Endothelial cell of umbilical vein (primary cell): Measurements from ENCODE around the gene OPCML. TPM values are rescaled to one million over a fixed set of nuclear protein-coding genes. Genes with fewer than 3 reads are reported as not detected.

Experiments used
- BruUV-seq: library from RNA; stranded (reverse); fragments of 400-500 nt; replicated peaks from 2 replicates; lab custom pipeline; 2021; lab: Mats Ljungman, UMichigan
- CTCF ChIA-PET: fragments of 300-600, 350-600 bp; sonication (Branson Sonifier 250); formaldehyde crosslinking; loops from one replicate; lab custom pipeline; 2021; ENCODE audit warnings: antibody characterized with exemption, inconsistent platforms; lab: Charles Lee
- POLR2A ChIA-PET: fragments of 300-600, 350-600 bp; sonication (Branson Sonifier 250); formaldehyde crosslinking; loops from one replicate; lab custom pipeline; 2021; ENCODE audit warnings: antibody characterized with exemption, inconsistent platforms; lab: Charles Lee
- DNase-seq: peaks from one replicate; pipeline ENCODE4 v3.0.0-alpha.2; 2011; ENCODE audit warnings: low read depth, low spot score
- FAIRE-seq: peaks from 2 replicates; lab custom pipeline; 2011; peaks lifted over from hg19 to GRCh38; lab: Jason Lieb, UNC
- H2AFZ ChIP-seq: 2 replicates; pipeline ENCODE4 v1.6.0; 2012; ENCODE audit warnings: low read depth, low read length, control low read depth, inconsistent platforms
- H3K27ac ChIP-seq: 2 replicates; pipeline ENCODE4 v1.5.1; 2011; ENCODE audit warnings: low read depth, mild to moderate bottlenecking, control low read depth, low read length, moderate library complexity; ENCODE audit not compliant: insufficient read depth
- H3K27me3 ChIP-seq, 2 experiments: 2 replicates each; pipeline versions ENCODE4 v1.6.0 to v1.6.1; 2011; ENCODE audit warnings: low read length in 2 of 2, mixed read lengths in 1 of 2; ENCODE audit not compliant: control insufficient read depth in 2 of 2, insufficient read depth in 2 of 2
- H3K36me3 ChIP-seq, 2 experiments: 2 replicates in 1 of 2; 3 replicates in 1 of 2; pipeline ENCODE4 v1.5.1; 2011; ENCODE audit warnings: low read length in 2 of 2, mild to moderate bottlenecking in 1 of 2, moderate library complexity in 1 of 2; ENCODE audit not compliant: control insufficient read depth in 2 of 2, insufficient read depth in 2 of 2; ENCODE audit errors: extremely low read depth in 1 of 2
- H3K4me1 ChIP-seq: 3 replicates; pipeline ENCODE4 v1.5.1; 2011; ENCODE audit warnings: mild to moderate bottlenecking, low read length; ENCODE audit not compliant: control insufficient read depth, insufficient read depth; ENCODE audit errors: extremely low read depth
- H3K4me2 ChIP-seq: 2 replicates; pipeline ENCODE4 v1.6.1; 2011; ENCODE audit warnings: low read length, control low read depth, mixed read lengths; ENCODE audit not compliant: insufficient read depth
- H3K4me3 ChIP-seq, 3 experiments: fragments of 200-600 bp in 1 of 3; sonication (generic), shearing (Covaris generic) in 1 of 3; replicated peaks in 1 of 3; 2 replicates each; pipeline ENCODE4 v1.5.1; 2011 to 2016; ENCODE audit warnings: control low read depth in 3 of 3, low read length in 3 of 3, mild to moderate bottlenecking in 2 of 3, inconsistent platforms in 1 of 3, low read depth in 1 of 3, moderate library complexity in 1 of 3; ENCODE audit not compliant: insufficient read depth in 1 of 3
- H3K79me2 ChIP-seq: 2 replicates; pipeline ENCODE4 v1.6.0; 2012; ENCODE audit warnings: low read length, inconsistent platforms; ENCODE audit not compliant: control insufficient read depth, insufficient read depth
- H3K9ac ChIP-seq: replicated peaks from 2 replicates; pipeline ENCODE3; 2011; ENCODE audit warnings: low read length, control low read depth; ENCODE audit not compliant: insufficient read depth; ENCODE audit errors: extremely low read depth
- H3K9me1 ChIP-seq: replicated peaks from 3 replicates; pipeline ENCODE4 v1.6.0; 2011; ENCODE audit warnings: mild to moderate bottlenecking, low read length; ENCODE audit not compliant: control insufficient read depth, insufficient read depth; ENCODE audit errors: extremely low read depth
- H3K9me3 ChIP-seq: replicated peaks from 2 replicates; pipeline ENCODE4 v1.5.1; 2012; ENCODE audit warnings: low read length, inconsistent platforms; ENCODE audit not compliant: control insufficient read depth, insufficient read depth
- H4K20me1 ChIP-seq: replicated peaks from 2 replicates; pipeline ENCODE3; 2011; ENCODE audit warnings: mild to moderate bottlenecking, low read length; ENCODE audit not compliant: control insufficient read depth, insufficient read depth; ENCODE audit errors: extremely low read depth
- EZH2 ChIP-seq: IDR thresholded peaks from 2 replicates; pipeline ENCODE4 v1.6.1; 2012; ENCODE audit warnings: borderline replicate concordance, low read depth, mild to moderate bottlenecking, moderate library complexity, low read length, inconsistent platforms; ENCODE audit not compliant: severe bottlenecking
- FOS ChIP-seq: IDR thresholded peaks from 2 replicates; pipeline ENCODE4 v1.6.1; 2011; ENCODE audit warnings: mild to moderate bottlenecking, low read length, moderate library complexity, borderline replicate concordance; ENCODE audit not compliant: insufficient read depth
- GATA2 ChIP-seq: IDR thresholded peaks from 2 replicates; pipeline ENCODE4 v1.7.0; 2011; ENCODE audit warnings: low read depth, mild to moderate bottlenecking, moderate library complexity, mixed read lengths, low read length; ENCODE audit not compliant: insufficient read length, insufficient read depth
- JUN ChIP-seq: IDR thresholded peaks from 2 replicates; pipeline ENCODE4 v1.6.1; 2011; ENCODE audit warnings: borderline replicate concordance, low read depth; ENCODE audit not compliant: insufficient read length, insufficient read depth
- MYC ChIP-seq: IDR thresholded peaks from one replicate; pipeline ENCODE4 v1.6.1; 2011; ENCODE audit warnings: mild to moderate bottlenecking, low read depth, low read length
- POLR2A ChIP-seq: IDR thresholded peaks from 2 replicates; pipeline ENCODE4 v1.6.1; 2012; ENCODE audit warnings: low read depth, mild to moderate bottlenecking, control low read depth, low read length
- POLR2AphosphoS5 ChIP-seq: IDR thresholded peaks from 2 replicates; pipeline ENCODE4 v1.6.1; 2012; ENCODE audit warnings: low read depth, mild to moderate bottlenecking, control low read depth, low read length, moderate library complexity; ENCODE audit not compliant: insufficient read depth
- dilution Hi-C: fragments of 300-500 bp; cut with MboI; formaldehyde crosslinking; loops from one replicate; pipeline ENCODE4 v1.15.0; 2019; ENCODE audit warnings: low sequenced_read_pairs; ENCODE audit not compliant: extremely low pct_ligation_motif_present
- intact Hi-C: fragments of 100-400 bp; cut with micrococcal nuclease; formaldehyde crosslinking; loops from one replicate; pipeline ENCODE4 v1.10.0; 2022
- polyA plus RNA-seq, 4 experiments: library from polyadenylated mRNA; depleted of rRNA in 3 of 4; stranded (reverse) in 3 of 4; unstranded in 1 of 4; fragments of >200 nt; gene quantifications; 2 replicates each; pipeline versions ENCODE4 v1.2.1 to v1.2.3, GENCODE V29; 2011 to 2012; ENCODE audit warnings: missing spikeins in 1 of 4
- total RNA-seq: library from RNA; stranded (reverse); gene quantifications from 2 replicates; pipeline ENCODE4 v1.2.3, GENCODE V29; 2021
- TF ChIP-seq, protein P1 (sequence below), 2 donors: IDR thresholded peaks; 1 replicate in 1 of 2; 2 replicates in 1 of 2; pipeline ENCODE4 v1.5.1; 2011; ENCODE audit warnings: low read length in 2 of 2, mild to moderate bottlenecking in 2 of 2, moderate library complexity in 2 of 2, control low read depth in 1 of 2, inconsistent platforms in 1 of 2, low read depth in 1 of 2; ENCODE audit not compliant: insufficient read depth in 1 of 2; ENCODE audit errors: extremely low read depth in 1 of 2
- TF ChIP-seq, protein P2 (sequence below): IDR thresholded peaks from 2 replicates; pipeline ENCODE4 v1.6.1; 2011; ENCODE audit not compliant: insufficient read depth, insufficient read length

The OPCML gene
- total and polyA plus RNA-seq, 2 donors (not counting 3 experiments of a cell fraction or from before 2014, with no cell fraction given), result not detected

DNA sequence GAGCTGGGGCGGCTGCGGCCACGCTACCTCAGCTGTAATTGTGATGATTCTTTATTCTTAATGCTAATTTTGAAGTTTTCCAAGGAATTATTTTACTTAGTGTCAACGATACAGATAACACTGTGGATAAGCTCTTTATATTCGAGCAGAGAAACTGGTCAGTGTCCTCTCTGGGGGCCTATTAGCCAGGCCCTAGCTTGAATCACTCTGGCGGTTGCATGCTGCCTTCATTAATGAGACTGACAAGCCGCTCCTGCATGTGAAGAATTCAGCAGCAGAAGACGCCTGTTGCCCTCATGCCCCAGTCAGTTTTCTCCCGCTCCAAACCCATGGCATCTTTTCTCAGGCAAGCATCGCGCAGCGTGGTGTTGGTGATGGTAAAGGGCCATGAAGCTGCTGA, 851.7 kb downstream of the OPCML start:
- CTCF ChIA-PET, result no interaction called here
- dilution Hi-C loops, result no loop called here
- Histone ChIP-seq H3K79me2 (no peaks in the 10 kb centered on the region), H3K4me2 (no peak overlapping the region), H3K27me3 (no peaks in the 10 kb centered on the region), H3K9me3 (no peaks in the 10 kb centered on the region), H2AFZ (no peak overlapping the region), H3K9me1 (no peaks in the 10 kb centered on the region), H3K9ac (no peak overlapping the region), H3K27ac (no peak overlapping the region), H3K4me3 (no peak overlapping the region), H3K4me1 (peaks cover 2% of the 10 kb centered on the region), H3K36me3 (no peaks in the 10 kb centered on the region), H4K20me1 (no peaks in the 10 kb centered on the region)
- POLR2A ChIA-PET, result no interaction called here
- DNase-seq (no peak), FAIRE-seq (no peak)
- no peak for TF ChIP-seq FOS
- no peak for TF ChIP-seq GATA2
- TF ChIP-seq EZH2, result no peak
- no peak for TF ChIP-seq POLR2A
- no peak for TF ChIP-seq MYC
- TF ChIP-seq POLR2AphosphoS5, result no peak
- TF ChIP-seq, protein P1, sequence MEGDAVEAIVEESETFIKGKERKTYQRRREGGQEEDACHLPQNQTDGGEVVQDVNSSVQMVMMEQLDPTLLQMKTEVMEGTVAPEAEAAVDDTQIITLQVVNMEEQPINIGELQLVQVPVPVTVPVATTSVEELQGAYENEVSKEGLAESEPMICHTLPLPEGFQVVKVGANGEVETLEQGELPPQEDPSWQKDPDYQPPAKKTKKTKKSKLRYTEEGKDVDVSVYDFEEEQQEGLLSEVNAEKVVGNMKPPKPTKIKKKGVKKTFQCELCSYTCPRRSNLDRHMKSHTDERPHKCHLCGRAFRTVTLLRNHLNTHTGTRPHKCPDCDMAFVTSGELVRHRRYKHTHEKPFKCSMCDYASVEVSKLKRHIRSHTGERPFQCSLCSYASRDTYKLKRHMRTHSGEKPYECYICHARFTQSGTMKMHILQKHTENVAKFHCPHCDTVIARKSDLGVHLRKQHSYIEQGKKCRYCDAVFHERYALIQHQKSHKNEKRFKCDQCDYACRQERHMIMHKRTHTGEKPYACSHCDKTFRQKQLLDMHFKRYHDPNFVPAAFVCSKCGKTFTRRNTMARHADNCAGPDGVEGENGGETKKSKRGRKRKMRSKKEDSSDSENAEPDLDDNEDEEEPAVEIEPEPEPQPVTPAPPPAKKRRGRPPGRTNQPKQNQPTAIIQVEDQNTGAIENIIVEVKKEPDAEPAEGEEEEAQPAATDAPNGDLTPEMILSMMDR (IDR thresholded peaks at IDR 0.05; ENCODE audit: extremely low read depth in 1 of 2, insufficient read depth in 1 of 2, low read depth in 1 of 2, low read length in 2 of 2), result no peak
- no peak for TF ChIP-seq JUN
- TF ChIP-seq, protein P2, sequence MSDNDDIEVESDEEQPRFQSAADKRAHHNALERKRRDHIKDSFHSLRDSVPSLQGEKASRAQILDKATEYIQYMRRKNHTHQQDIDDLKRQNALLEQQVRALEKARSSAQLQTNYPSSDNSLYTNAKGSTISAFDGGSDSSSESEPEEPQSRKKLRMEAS, result no peak
- BruUV-seq, result no TSS peak
- intact Hi-C loops, result no loop called here
